HG03575 (cell line): ENCODE measurements around the gene SLC44A3.
A peak's percentile ranks its signal among the peaks of the same experiment; 100 is the strongest.
"Not testable (repeated sequence)": the region's sequence is repeated elsewhere in the genome, so short reads cannot be mapped to it uniquely, and the experiment has no call there.

Experiments used
- ATAC-seq: cut with Tn5 transposase; IDR thresholded peaks from one replicate; pipeline ENCODE4 v1.9.1; 2021; ENCODE audit not compliant: unreplicated experiment, insufficient number of reproducible peaks, low FRiP score; ENCODE audit errors: extremely low read depth

SLC44A3 gene

DNA sequence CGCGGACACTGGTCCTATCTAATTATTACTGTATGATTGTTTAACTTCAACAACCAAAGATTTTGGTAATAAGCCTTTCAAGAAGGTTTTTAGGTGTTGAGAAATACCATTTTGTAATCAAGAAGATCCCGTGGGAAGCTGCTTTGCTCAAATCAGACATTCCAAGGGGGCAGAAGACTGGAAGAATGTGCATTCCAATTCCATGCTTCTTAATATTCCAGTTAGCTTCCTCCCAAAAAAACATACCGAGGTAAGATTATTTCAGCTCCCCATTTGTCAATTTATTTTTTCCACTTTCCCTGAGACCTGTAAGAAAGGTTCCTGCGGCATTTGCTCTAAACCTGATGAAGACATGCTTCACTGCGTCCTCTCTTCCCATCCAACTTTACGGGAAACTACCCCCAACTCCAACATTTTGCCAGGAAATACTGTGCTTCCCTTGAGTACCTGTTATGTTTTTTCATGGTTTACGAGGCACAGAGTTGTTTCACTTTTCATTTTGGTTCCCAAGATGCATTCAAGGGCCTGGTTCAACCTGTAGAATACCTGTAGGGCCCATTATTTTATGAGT lies 102.7 kb downstream of the SLC44A3 start:
- no peak for ATAC-seq

GRCh38 chr1:94925004-94925403 lies 104.8 kb downstream of the SLC44A3 start:
- no peak for ATAC-seq

DNA sequence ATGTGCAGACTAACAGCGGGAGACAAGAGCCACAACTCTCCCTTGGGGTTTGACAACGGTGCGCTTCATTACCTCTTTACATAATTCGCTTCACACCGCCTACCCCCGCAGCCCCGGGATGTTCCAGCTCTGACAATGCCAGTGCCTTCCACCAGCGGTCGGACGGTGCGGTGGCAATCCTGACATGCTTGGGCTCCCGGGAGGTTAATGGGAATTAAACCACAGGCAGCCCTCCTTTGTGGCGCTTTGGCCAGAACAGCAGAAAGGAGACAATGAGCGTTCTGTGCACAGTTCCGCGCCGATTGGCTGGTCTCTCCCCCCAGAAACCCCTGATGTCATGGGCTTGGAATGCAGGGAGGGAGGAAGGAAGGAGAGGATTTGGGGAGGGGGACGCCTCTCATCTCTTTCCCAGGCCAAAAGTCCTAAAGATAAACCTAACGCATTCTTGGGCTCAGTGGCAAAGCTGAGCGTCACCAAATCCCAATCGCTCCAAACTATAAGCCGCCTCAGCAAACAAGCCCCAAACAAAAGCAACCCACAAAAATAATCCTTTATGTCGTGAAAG lies 105.5 kb downstream of the SLC44A3 start:
- ATAC-seq: no peak

DNA sequence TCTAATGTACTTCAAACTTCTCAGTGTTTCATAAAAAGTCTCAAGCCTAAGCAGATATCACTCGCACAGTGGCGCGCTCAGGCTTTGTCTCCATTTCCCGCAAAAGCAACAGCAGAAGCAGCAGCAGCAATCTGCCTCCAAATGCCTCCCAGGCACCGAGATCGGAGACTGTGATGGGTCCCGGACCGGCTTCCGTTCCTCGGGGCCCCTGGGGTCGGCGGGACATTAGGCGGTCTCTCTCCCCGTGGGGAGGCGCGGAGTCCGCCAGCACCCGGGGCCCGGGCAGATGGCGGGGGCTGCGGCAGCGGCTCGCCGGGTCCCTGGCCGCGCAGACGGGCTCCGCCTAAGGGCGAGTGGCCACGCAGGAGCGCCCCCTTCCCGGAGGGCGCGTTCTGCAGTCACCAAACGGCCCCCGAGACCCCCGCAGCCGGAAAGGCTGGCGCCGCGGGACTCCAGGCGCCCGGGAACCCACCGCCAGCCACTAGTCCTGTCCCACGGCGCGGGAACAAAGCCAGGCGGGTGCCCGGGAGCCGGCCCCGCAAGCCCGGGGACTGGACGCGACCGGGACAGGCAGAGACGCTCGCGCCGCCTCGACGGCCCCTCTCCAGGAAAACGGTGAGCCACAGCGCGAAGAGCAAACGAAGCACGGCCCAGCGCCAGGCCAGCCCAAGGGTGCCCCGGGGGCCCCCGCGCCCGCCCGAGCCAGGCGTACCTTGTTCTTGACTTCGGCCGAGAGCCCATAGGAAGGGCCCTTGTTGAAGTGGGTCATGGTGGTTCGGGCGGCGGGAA lies 106.2 kb downstream of the SLC44A3 start:
- peak; percentile 3 for ATAC-seq

GRCh38 chr1:94926915-94927404 lies 106.8 kb downstream of the SLC44A3 start, which contains the start of gene CNN3:
Gene CNN3 (minus strand): TSS chr1:94927110. CDS start chr1:94926894, 216 bp downstream.
- ATAC-seq: peak; percentile 38

DNA sequence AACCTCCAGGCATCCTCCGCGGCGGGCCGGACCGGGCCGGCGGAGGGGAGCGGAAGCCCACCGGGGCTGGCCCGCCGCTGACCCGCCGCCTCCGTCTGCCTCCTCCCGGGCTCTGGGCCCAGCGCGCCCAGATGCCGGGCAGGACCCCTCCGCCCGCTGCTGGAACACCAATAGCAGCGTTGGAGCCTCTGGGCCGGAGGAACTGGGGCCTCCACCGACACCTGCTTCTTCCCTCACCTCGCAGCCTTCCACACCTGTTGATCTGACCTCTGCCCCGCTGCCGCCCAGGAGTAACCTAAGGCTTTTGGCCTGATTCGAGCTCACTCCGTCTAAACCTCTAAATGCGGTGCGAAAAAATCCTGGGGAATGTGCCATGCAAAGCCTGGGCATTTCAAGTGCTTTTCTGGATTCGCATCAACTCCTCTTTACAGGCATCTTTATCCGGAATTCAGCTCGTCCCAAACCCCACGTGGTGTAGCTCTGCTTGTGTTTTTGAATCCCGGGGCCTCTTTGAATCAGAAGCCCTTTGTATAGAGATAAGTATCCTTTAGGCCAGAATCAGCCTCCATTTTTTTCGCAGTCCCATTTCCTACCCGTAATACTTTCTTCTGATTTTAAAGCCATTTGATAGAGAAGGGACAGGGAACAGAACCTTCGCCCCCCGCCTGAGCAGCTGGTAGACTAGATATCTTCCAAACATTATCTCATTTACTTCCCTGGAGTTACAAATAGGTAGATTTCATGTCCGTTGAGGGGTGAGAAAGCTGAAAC lies 107.4 kb downstream of the SLC44A3 start:
- peak; percentile 14 for ATAC-seq

DNA sequence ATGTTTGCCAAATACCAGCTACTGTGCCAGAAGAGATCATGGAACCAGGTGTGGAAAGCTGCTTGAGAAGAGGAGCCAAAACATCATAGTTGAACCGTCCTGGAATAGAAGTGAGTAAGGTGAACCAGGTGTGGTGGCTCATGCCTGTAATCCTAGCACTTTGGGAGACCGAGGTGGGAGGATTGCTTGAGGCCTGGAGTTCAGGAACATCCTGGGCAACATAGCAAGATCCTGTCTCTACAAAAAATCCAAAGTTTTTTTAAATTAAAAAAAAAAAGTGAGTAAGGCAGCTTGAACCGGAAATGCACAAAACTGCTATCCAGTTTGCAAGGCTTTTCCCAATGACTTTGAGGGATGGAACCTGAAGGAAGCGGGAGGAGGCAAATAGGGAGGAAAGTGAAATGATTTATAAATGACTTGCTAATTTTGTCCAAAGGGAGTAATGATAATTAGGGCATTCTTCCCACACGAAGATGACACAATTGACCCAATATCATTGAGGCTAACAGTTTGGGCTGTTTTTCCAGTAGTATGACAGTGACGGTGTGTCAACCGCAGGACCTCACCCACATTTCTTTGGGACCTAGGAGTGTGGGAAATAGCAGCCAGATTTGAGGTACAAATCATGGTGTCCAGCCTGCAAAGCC lies 108.3 kb downstream of the SLC44A3 start:
- ATAC-seq: no peak

- ATAC-seq: no peak
These were observed 109.4 kb downstream of the SLC44A3 start for GRCh38 chr1:94929351-94930217.

- ATAC-seq: no peak
These were observed 111.2 kb downstream of the SLC44A3 start for GRCh38 chr1:94931254-94931841.

DNA sequence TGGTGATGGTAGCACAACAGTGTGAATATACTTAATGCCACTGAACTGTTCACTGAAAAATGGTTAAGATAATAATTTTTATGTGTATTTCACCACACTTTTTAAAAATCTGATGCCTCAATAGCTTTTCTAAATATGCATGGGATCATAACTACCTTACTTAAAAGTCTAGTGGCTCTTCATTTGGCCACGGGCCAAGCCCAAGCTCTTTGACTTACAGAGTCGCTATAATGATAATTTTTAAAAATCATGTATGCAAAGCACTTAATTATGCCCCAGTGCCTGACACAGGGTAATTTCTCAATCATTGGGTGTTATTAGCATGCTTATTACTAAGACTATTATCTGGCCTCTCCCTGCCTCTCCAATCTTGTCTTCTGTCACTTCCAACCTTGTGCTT lies 114.4 kb downstream of the SLC44A3 start:
- ATAC-seq: no peak

- no peak for ATAC-seq
These were observed 114.9 kb downstream of the SLC44A3 start for GRCh38 chr1:94935034-94935433.

- no peak for ATAC-seq
These were observed 115.3 kb downstream of the SLC44A3 start for GRCh38 chr1:94935476-94935875.

DNA sequence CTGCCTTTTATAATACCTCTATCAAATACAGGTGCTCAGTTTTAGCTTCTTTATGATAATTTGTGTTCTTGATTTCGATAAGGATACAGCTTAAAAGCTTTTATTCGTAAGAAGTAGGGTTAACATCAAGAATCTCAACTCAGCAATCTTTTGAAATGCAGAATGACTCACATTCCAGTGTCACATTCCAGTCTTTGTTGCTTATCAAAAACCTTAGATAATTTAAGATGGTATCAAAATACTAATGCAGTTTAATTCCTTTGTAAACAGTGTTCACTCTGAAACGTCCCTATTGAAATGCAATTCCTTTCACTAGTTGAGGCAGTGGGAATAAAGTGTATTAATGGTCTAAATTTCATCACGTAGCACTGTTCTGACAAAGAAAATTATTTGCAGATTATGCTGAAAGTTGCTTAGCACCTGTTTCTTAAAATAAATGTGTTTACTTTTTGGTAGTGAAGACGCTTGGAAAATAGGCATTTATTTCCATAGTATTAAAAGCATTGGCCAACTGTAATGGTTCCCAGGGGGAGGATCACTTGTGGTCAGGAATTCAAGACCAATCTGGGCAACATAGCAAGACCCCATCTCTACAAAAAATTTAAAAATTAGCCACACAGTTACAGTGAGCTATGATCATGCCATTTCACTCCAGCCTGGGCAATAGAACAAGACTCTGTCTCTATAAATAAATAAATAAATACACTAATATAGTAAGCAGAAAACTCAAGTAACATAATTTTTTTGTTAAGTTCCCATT lies 116.9 kb downstream of the SLC44A3 start:
- ATAC-seq: no peak

GRCh38 chr1:94937820-94938219 lies 117.7 kb downstream of the SLC44A3 start:
- ATAC-seq: no peak

GRCh38 chr1:94940738-94941137 lies 120.6 kb downstream of the SLC44A3 start:
- no peak for ATAC-seq

GRCh38 chr1:94941480-94941879 lies 121.3 kb downstream of the SLC44A3 start:
- ATAC-seq: not testable (repeated sequence)
